ENCODE results near the gene HTRA1. TPM values are rescaled to one million over a fixed set of nuclear protein-coding genes. Genes with fewer than 3 reads are reported as not detected.

Gene HTRA1
- total and polyA plus RNA-seq, 12 donors, result 8.5 to 167 (median 78.0) TPM

- Histone ChIP-seq H3K4me1 (replicated peaks in 1 of 2) (peaks cover 0 to 21% of the 10 kb centered on the region in 2 donors), H3K27ac (no peak overlapping the region), H3K36me3 (replicated peaks in 1 of 2) (peaks cover 0 to 15% of the 10 kb centered on the region in 2 donors), H3K9me3 (replicated peaks in 1 of 3) (no peaks in the 10 kb centered on the region), H3K4me3 (no peak overlapping the region), H3K27me3 (no peaks in the 10 kb centered on the region)
- intact Hi-C loops (cut with DNase I), result no loop called here
- TF ChIP-seq CTCF (IDR thresholded peaks at IDR 0.05) (no peak), POLR2A (IDR thresholded peaks at IDR 0.05) (no peak)
- DNase-seq, result peak in 1 of 7 donors; percentile 69
- 31 to 60% (median 51%) methylated on average over 5 of the region's 5 CpGs for WGBS, 4 donors
Measured at GRCh38 chr10:122485670-122486069, 24.3 kb downstream of the HTRA1 start.

- Histone ChIP-seq H3K4me3 (no peak overlapping the region), H3K9me3 (replicated peaks in 1 of 3) (no peaks in the 10 kb centered on the region), H3K27ac (no peak overlapping the region), H3K36me3 (replicated peaks in 1 of 2) (peaks cover 0 to 15% of the 10 kb centered on the region in 2 donors), H3K4me1 (replicated peaks in 1 of 2) (peaks cover 0 to 21% of the 10 kb centered on the region in 2 donors), H3K27me3 (no peaks in the 10 kb centered on the region)
- TF ChIP-seq POLR2A (IDR thresholded peaks at IDR 0.05) (no peak), CTCF (IDR thresholded peaks at IDR 0.05) (no peak)
- no peak for DNase-seq
- 73 to 82% (median 79%) methylated on average over 9 of the region's 9 CpGs for WGBS, 4 donors
- intact Hi-C loops (cut with DNase I), result no loop called here
Measured at GRCh38 chr10:122486406-122487080, 25.2 kb downstream of the HTRA1 start.

GRCh38 chr10:122487174-122487765 lies 25.9 kb downstream of the HTRA1 start:
- WGBS, 4 donors, result 77 to 84% (median 79%) methylated on average over 16 of the region's 16 CpGs
- intact Hi-C loops (cut with DNase I), result no loop called here
- TF ChIP-seq CTCF (IDR thresholded peaks at IDR 0.05) (no peak), POLR2A (IDR thresholded peaks at IDR 0.05) (no peak)
- no peak overlapping the region for H3K4me3 ChIP-seq
- DNase-seq, result no peak
- H3K27ac ChIP-seq, result no peak overlapping the region
- H3K36me3 ChIP-seq (replicated peaks in 1 of 2), result peaks cover 0 to 15% of the 10 kb centered on the region in 2 donors
- no peaks in the 10 kb centered on the region for H3K27me3 ChIP-seq
- H3K9me3 ChIP-seq (replicated peaks in 1 of 3), result no peaks in the 10 kb centered on the region
- peaks cover 0 to 21% of the 10 kb centered on the region in 2 donors for H3K4me1 ChIP-seq (replicated peaks in 1 of 2)

- peaks cover 0 to 19% of the 10 kb centered on the region in 2 donors for H3K4me1 ChIP-seq (replicated peaks in 1 of 2)
- TF ChIP-seq CTCF (IDR thresholded peaks at IDR 0.05) (no peak), POLR2A (IDR thresholded peaks at IDR 0.05) (no peak)
- H3K27me3 ChIP-seq, result no peaks in the 10 kb centered on the region
- no peak for DNase-seq
- peaks cover 0 to 15% of the 10 kb centered on the region in 2 donors for H3K36me3 ChIP-seq (replicated peaks in 1 of 2)
- no peak overlapping the region for H3K4me3 ChIP-seq
- intact Hi-C loops (cut with DNase I), result no loop called here
- WGBS, 4 donors, result 80 to 98% (median 91%) methylated on average over 4 of the region's 4 CpGs
- H3K27ac ChIP-seq, result no peak overlapping the region
- no peaks in the 10 kb centered on the region for H3K9me3 ChIP-seq (replicated peaks in 1 of 3)
Measured at GRCh38 chr10:122490268-122490667, 28.9 kb downstream of the HTRA1 start.
